Spleen (tissue), 7 donors: Measurements from ENCODE around the gene ABI3BP.

Source experiments
- POLR2A ChIP-seq, 3 donors: fragments of 450-650 bp; IDR thresholded peaks; one replicate each; pipeline ENCODE4 v1.5.1; 2017; ENCODE audit warnings: antibody characterized with exemption in 3 of 3, mild to moderate bottlenecking in 1 of 3
- TF ChIP-seq, protein P1 (sequence below), 11 experiments: fragments of 200-600 bp in 7 of 11; fragments of 450-650 bp in 4 of 11; sonication (generic) in 4 of 11; IDR thresholded peaks in 8 of 11; conservative IDR thresholded peaks in 3 of 11; 1 replicate in 7 of 11; 2 replicates in 4 of 11; pipeline versions ENCODE4 v1.4.0 to v1.8.0; 2016 to 2021; ENCODE audit warnings: antibody characterized with exemption in 11 of 11, inconsistent platforms in 4 of 11, mild to moderate bottlenecking in 1 of 11
- donor health status: DM: no; HTN: no; CAD: no; lungs with moderate emphysema.
- donor health status: DM: no; HTN: no; CAD: no.
- donor health status: DM: no; HTN: no; CAD: no.

DNA sequence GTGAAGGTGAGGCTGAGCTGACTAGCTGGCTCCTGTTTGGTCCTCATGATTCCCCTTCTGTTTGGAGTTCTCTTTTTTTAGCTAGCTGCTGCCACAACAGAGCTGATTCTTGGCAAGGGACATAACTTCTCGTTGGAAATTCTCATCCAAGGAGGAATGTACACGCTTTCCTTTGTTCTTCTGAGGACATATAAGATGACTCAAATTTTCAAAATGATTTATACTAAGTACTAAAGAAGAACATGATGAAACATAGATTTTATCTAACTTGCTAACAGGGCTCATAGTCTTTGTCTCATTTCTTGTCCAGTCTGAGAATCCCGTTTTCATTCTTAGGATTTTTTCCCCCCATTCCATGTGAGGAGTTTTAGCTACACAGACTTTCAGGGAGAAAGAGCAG is 286.9 kb downstream of the ABI3BP start:
- TF ChIP-seq POLR2A (IDR thresholded peaks at IDR 0.05), result no peak
- TF ChIP-seq, protein P1, sequence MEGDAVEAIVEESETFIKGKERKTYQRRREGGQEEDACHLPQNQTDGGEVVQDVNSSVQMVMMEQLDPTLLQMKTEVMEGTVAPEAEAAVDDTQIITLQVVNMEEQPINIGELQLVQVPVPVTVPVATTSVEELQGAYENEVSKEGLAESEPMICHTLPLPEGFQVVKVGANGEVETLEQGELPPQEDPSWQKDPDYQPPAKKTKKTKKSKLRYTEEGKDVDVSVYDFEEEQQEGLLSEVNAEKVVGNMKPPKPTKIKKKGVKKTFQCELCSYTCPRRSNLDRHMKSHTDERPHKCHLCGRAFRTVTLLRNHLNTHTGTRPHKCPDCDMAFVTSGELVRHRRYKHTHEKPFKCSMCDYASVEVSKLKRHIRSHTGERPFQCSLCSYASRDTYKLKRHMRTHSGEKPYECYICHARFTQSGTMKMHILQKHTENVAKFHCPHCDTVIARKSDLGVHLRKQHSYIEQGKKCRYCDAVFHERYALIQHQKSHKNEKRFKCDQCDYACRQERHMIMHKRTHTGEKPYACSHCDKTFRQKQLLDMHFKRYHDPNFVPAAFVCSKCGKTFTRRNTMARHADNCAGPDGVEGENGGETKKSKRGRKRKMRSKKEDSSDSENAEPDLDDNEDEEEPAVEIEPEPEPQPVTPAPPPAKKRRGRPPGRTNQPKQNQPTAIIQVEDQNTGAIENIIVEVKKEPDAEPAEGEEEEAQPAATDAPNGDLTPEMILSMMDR (IDR thresholded peaks at IDR 0.05 in 8 of 11, conservative IDR thresholded peaks at IDR 0.05 in 3 of 11), result no peak
